PC-9 (cell line): ENCODE data around the gene PCSK5.

Experiments used
- CTCF ChIP-seq: fragments of 200-600 bp; sonication (generic); conservative IDR thresholded peaks from 2 replicates; pipeline ENCODE4 v1.6.1; 2017; ENCODE audit warnings: mixed run types, antibody characterized with exemption, mild to moderate bottlenecking, moderate library complexity
- EZH2 ChIP-seq: fragments of 200-600 bp; sonication (generic); IDR thresholded peaks from 2 replicates; pipeline ENCODE4 v1.8.0; 2017; ENCODE audit warnings: antibody characterized with exemption, low read depth

DNA sequence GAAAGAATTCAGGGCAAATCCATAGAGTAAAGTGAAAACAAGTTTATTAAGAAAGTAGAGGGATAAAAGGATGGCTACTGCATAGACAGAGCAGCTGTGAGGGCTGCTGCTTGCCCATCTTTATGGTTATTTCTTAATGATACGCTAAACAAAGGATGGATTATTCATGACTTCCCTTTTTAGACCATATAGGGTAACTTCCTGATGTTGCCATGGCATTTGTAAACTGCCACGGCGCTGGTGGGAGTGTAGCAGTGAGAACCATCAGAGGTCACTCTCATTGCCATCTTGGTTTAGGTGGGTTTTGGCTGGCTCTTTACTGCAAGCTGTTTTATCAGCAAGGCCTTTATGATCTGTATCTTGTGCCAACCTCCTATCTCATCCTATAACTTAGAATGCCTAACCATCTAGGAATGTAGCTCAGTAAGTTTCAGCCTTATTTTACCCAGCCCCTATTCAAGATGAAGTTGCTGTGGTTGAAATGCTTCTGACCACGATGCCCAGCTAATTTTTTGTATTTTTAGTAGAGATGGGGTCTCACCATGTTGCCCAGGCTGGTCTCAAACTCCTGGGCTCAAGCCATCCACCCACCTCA, 461.6 kb downstream of the PCSK5 start:
- TF ChIP-seq CTCF (no peak), EZH2 (no peak)
